Ishikawa (cell line): Measurements from ENCODE around the gene LIX1.

ENCODE experiments used
- CEBPB ChIP-seq: IDR thresholded peaks from 2 replicates; pipeline ENCODE4 v1.6.1; 2012
- CREB1 ChIP-seq: IDR thresholded peaks from 2 replicates; pipeline ENCODE4 v1.6.1; 2012; ENCODE audit warnings: low read depth
- EGR1 ChIP-seq: IDR thresholded peaks from 2 replicates; pipeline ENCODE4 v1.6.1; 2012
- EP300 ChIP-seq: IDR thresholded peaks from 2 replicates; pipeline ENCODE4 v1.6.1; 2012; ENCODE audit warnings: borderline replicate concordance
- FOXM1 ChIP-seq: IDR thresholded peaks from 2 replicates; pipeline ENCODE4 v1.6.1; 2012; ENCODE audit warnings: low read depth, borderline replicate concordance
- MAX ChIP-seq: IDR thresholded peaks from 2 replicates; pipeline ENCODE4 v1.6.1; 2012
- NFIC ChIP-seq: IDR thresholded peaks from 2 replicates; pipeline ENCODE4 v1.6.1; 2012
- RAD21 ChIP-seq: IDR thresholded peaks from 2 replicates; pipeline ENCODE4 v1.6.1; 2012; ENCODE audit warnings: low read depth
- REST ChIP-seq: IDR thresholded peaks from 2 replicates; pipeline ENCODE4 v1.6.1; 2012; ENCODE audit warnings: low read depth, mild to moderate bottlenecking
- TAF1 ChIP-seq: IDR thresholded peaks from 2 replicates; pipeline ENCODE4 v1.6.1; 2012; ENCODE audit warnings: low read depth, mild to moderate bottlenecking
- TCF12 ChIP-seq: IDR thresholded peaks from 2 replicates; pipeline ENCODE4 v1.6.1; 2012; ENCODE audit warnings: low read depth
- TEAD4 ChIP-seq: IDR thresholded peaks from 2 replicates; pipeline ENCODE4 v1.6.1; 2012
- USF1 ChIP-seq: IDR thresholded peaks from 2 replicates; pipeline ENCODE4 v1.6.1; 2012
- YY1 ChIP-seq: IDR thresholded peaks from 2 replicates; pipeline ENCODE4 v1.6.1; 2012; ENCODE audit warnings: low read depth
- ZBTB7A ChIP-seq: IDR thresholded peaks from 2 replicates; pipeline ENCODE4 v1.6.1; 2012; ENCODE audit warnings: low read depth

LIX1 gene

GRCh38 chr5:97078958-97079743, 63.3 kb downstream of the LIX1 start:
- TF ChIP-seq YY1, result no peak
- no peak for TF ChIP-seq NFIC
- no peak for TF ChIP-seq TCF12
- TF ChIP-seq TAF1, result no peak
- TF ChIP-seq ZBTB7A, result no peak
- no peak for TF ChIP-seq MAX
- no peak for TF ChIP-seq EP300
- no peak for TF ChIP-seq CREB1
- TF ChIP-seq EGR1, result no peak
- no peak for TF ChIP-seq USF1
- TF ChIP-seq CEBPB, result no peak
- TF ChIP-seq RAD21, result no peak
- no peak for TF ChIP-seq REST
- no peak for TF ChIP-seq FOXM1
- TF ChIP-seq TEAD4, result no peak

GRCh38 chr5:97077246-97077645, 65.2 kb downstream of the LIX1 start:
- no peak for TF ChIP-seq EP300
- TF ChIP-seq EGR1, result no peak
- no peak for TF ChIP-seq TAF1
- no peak for TF ChIP-seq MAX
- no peak for TF ChIP-seq TCF12
- no peak for TF ChIP-seq USF1
- no peak for TF ChIP-seq FOXM1
- no peak for TF ChIP-seq RAD21
- no peak for TF ChIP-seq NFIC

- TF ChIP-seq CREB1 (no peak), TEAD4 (no peak), TAF1 (no peak), ZBTB7A (no peak), MAX (no peak), FOXM1 (no peak)
Measured at GRCh38 chr5:97076098-97076497, 66.3 kb downstream of the LIX1 start.

GRCh38 chr5:97075649-97076048, 66.8 kb downstream of the LIX1 start:
- TF ChIP-seq REST (no peak), RAD21 (no peak), TAF1 (no peak), MAX (no peak), CEBPB (no peak), TCF12 (no peak)

- TF ChIP-seq CEBPB (no peak), TEAD4 (no peak), MAX (no peak)
Measured at GRCh38 chr5:97074859-97075489, 67.4 kb downstream of the LIX1 start.

- TF ChIP-seq EP300, result no peak
- TF ChIP-seq USF1, result no peak
- TF ChIP-seq EGR1, result no peak
- TF ChIP-seq FOXM1, result no peak
- no peak for TF ChIP-seq ZBTB7A
- no peak for TF ChIP-seq CREB1
- no peak for TF ChIP-seq YY1
- TF ChIP-seq NFIC, result no peak
- no peak for TF ChIP-seq CEBPB
- no peak for TF ChIP-seq RAD21
- TF ChIP-seq TEAD4, result no peak
- TF ChIP-seq REST, result no peak
- no peak for TF ChIP-seq TAF1
- TF ChIP-seq MAX, result no peak
- no peak for TF ChIP-seq TCF12
Measured at GRCh38 chr5:97073420-97073819, 69.0 kb downstream of the LIX1 start.
